GM19193 (cell line): ENCODE measurements around the gene SIDT1.

Experiments
- POLR2A ChIP-seq: IDR thresholded peaks from 4 replicates; pipeline ENCODE4 v1.6.1; 2011; ENCODE audit not compliant: insufficient read depth, insufficient read length; ENCODE audit errors: extremely low read depth

Gene SIDT1

GRCh38 chr3:113634782-113635474 lies 102.6 kb downstream of the SIDT1 start:
- TF ChIP-seq POLR2A = no peak

DNA sequence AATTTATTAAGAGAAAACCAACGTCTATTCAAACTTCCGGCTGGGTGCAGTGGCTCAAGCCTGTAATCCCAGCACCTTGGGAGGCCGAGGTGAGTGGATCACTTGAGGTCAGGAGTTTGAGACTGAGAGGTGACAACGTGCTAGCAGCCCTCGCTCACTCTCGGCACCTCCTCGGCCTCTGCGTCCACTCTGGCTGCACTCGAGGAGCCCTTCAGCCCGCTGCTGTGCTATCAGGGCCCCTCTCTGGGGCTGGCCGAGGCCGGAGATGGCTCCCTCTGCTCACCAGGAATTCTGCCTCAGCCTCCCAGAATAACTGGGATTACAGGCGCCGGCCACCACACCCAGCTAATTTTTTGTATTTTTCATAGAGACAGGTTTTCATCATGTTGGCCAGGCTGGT lies 105.4 kb downstream of the SIDT1 start:
- no peak for TF ChIP-seq POLR2A

DNA sequence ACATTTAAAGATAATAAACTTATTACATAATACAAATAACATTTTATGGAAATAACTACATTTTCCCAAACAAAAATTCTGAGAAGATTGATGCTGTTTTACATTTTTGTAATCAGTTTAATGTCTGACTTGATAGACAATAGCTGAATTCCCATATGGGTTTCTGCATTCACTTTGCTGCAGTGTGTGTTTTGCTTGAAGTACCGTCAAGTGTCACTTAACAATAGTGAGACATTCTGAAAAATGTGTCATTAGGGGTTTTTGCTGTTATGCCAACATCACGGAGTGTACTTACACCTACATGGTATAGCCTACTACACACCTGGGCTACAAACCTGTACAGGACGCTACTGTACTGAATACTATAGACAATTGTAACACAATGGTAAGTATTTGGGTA lies 106.6 kb downstream of the SIDT1 start:
- TF ChIP-seq POLR2A = no peak

DNA sequence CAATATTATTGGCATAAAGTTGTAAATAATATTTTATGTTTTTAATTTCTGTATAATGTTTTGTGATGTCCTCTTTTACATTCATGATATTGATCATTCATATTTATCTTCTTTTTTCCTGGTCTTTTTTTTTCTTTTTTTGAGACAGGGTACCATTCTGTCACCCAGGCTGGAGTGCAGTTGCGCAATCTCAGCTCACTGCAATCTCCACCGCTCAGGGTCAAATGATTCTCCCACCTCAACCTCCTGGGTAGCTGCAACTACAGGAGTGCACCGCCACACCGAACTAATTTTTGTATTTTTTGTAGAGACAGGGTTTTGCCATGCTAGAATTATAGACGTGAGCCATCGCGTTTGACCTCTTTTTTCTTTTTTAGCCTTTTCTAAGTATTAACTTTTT lies 111.2 kb downstream of the SIDT1 start:
- TF ChIP-seq POLR2A = no peak

GRCh38 chr3:113648524-113648923 lies 116.2 kb downstream of the SIDT1 start:
- TF ChIP-seq POLR2A = no peak

DNA sequence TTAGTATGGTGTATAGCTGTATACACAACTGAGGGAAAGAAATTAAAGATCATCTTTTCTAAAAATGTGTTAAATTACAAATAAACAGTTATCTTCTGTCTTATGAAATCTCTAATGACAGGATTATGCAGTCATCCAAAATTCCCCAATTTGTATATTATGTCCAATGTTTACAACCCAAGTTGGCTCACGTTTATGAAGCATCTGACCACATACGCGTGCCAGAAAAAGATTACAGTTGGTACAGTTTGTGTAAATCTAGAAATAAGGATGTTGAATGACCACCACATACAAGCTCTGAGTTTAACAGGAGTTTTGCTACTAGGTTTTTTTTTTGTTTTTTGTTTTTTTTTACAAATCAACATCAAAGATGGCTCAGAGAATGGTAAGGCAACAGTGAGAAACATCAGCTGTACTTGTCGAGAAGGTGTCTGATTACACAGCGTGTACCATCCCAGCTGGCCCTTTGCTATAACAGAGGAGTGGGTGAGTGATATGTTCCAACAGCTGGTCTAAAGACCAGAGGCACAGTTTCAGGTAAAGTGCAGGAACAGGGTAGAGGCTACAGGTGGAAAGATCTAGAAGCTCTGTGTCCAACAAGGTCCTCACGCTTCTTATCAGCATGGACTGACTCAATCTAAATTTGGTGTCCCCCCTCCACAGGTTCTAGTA lies 117.0 kb downstream of the SIDT1 start:
- no peak for TF ChIP-seq POLR2A

GRCh38 chr3:113654310-113654709 lies 122.0 kb downstream of the SIDT1 start:
- TF ChIP-seq POLR2A = no peak

- TF ChIP-seq POLR2A = no peak
Observed at GRCh38 chr3:113654851-113655250, 122.5 kb downstream of the SIDT1 start.

DNA sequence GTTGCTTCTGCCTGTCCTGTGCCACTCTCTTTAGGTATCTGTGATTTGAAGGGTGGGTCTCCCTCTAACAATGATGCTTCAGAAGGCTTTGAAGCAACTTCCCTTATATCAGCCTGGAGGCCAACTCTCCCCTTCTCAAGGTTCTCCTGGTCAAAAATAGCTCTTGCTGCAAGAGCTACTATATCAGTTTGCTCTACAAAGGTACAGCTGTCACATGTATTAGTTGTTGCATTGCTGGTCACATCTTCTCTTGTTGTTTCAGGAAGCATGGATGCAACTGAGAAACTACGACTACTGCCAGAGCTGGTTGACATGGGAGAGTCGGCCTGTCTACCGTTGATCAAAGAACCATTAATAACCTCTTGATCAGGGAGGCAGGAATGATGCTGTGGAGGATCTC lies 125.8 kb downstream of the SIDT1 start:
- TF ChIP-seq POLR2A = no peak

- TF ChIP-seq POLR2A = no peak
Observed at GRCh38 chr3:113659101-113659541, 126.8 kb downstream of the SIDT1 start.

DNA sequence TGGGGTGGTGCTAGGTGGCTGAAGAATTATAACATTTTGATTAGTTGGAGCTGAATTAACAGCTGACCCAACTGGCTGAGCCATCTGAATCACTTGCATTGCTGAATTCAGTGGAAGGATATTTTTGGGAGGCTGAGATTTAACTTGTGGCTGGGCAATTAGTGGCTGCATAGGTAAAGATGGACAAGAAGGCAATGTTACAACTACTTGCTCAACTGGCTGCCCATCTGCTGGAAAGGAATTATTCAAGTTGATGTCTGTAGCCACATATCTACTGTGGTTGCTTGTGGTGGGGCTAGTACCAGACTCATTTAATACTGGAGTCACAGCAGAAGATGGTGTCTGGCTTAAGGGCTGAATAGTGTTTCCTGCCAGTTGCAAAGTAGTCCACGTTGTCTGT lies 127.6 kb downstream of the SIDT1 start:
- no peak for TF ChIP-seq POLR2A

- TF ChIP-seq POLR2A = no peak
Observed at GRCh38 chr3:113660458-113660857, 128.1 kb downstream of the SIDT1 start.

GRCh38 chr3:113660896-113661295 lies 128.5 kb downstream of the SIDT1 start:
- TF ChIP-seq POLR2A = no peak

DNA sequence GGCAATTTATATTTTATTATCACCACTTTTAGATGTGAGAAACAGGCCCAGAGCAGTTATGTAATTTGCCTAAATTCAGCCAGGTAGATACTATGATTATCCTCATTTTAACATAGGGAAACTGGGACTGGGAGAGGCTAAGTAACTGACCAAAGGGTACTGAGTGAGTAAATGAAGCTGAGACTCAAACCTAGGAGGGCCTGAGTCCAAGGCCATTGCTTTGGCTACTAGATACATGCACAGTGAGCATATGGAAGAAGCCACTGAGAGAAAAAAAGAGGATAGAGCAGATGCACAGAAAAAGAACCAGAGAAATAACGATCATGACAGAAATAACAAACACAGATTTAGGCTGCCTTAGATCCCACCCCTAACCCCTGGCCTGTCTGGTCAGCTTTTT lies 130.5 kb downstream of the SIDT1 start:
- TF ChIP-seq POLR2A = no peak

- TF ChIP-seq POLR2A = no peak
Observed at GRCh38 chr3:113663324-113663750, 131.0 kb downstream of the SIDT1 start.

DNA sequence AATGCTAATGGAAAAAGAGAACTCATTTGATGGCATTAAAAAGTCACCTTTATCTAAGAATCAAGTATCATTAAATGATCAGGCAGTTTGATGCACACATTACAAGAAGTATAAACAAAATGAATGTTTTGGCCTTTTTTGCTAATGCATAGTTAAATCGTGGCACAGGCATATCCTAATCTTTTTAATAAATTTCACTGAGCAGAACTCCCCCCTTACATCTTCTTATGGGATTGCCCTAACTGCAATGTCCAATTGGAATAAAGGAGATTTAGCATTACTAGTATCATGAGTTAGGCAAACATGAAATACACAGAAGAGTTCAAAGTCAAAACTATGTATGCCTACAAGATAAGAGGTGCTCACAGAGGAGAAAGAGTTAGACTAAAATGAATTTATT lies 131.4 kb downstream of the SIDT1 start:
- no peak for TF ChIP-seq POLR2A
